Stimulated activated naive CD8-positive, alpha-beta T cell treated with anti-CD3 and anti-CD28 coated beads, Interleukin-15, Interleukin-2, amounts not matched to agents 100 U/mL and 50 U/mL, for 24 hours (primary cell): ENCODE results near the gene STOML2.
"Not testable (repeated sequence)": the region's sequence is repeated elsewhere in the genome, so short reads cannot be mapped to it uniquely, and the experiment has no call there.

Experiments used
- ATAC-seq: fragments of 150-1000 bp; cut with Tn5 transposase; one replicate; pipeline ENCODE4 v1.10.0; 2021
- DNase-seq: peaks from one replicate; pipeline ENCODE4 v3.0.0; 2021

STOML2 gene, protein sequence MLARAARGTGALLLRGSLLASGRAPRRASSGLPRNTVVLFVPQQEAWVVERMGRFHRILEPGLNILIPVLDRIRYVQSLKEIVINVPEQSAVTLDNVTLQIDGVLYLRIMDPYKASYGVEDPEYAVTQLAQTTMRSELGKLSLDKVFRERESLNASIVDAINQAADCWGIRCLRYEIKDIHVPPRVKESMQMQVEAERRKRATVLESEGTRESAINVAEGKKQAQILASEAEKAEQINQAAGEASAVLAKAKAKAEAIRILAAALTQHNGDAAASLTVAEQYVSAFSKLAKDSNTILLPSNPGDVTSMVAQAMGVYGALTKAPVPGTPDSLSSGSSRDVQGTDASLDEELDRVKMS

DNA sequence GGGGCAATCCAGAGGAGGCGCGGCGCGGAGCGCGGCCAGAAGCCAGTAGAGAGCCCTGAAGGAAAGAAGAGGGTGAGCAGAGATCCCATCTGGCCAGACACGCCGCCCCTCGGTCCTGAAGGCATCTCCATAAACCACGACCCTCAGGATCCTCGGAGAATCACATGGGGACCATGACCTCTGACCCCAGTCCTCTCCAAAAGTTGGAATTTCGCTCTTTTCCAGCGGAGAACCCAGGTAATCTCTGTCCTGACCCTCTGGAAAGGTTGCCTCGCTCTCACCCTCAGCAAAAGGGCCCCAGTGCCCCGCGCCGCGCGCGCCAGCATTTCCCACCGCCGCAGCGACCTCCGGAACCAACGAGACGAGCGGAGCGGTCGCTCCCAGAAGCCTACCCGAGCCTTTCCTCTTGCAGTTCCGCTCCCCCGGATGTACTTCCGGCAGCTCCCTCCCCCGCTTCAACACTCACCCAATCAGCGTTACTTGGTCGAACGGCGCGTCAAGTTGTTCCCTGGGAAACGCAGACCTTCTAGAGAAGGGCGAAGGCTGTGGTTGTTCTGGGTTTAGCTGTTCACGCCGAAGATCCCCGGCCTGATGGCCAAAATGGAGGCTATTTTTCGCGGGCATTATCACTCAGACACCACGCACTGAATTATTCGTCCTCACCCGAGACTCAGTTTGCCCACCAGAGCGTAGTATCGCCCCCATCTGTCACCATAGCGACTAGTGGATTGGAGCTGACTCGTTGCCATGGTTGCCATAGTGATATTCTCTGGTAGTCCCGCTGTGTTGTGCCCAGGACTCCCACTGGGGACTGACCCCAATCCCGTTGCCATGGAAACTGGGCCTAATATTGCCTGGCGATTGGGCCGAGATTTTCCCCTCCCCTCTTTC lies at the start of gene STOML2:
Gene STOML2 (minus strand): TSS at position 363 of the 891 bp plus-strand sequence. CDS start 37 bp downstream, at position 326.
- peak; percentile 89 for DNase-seq

DNA sequence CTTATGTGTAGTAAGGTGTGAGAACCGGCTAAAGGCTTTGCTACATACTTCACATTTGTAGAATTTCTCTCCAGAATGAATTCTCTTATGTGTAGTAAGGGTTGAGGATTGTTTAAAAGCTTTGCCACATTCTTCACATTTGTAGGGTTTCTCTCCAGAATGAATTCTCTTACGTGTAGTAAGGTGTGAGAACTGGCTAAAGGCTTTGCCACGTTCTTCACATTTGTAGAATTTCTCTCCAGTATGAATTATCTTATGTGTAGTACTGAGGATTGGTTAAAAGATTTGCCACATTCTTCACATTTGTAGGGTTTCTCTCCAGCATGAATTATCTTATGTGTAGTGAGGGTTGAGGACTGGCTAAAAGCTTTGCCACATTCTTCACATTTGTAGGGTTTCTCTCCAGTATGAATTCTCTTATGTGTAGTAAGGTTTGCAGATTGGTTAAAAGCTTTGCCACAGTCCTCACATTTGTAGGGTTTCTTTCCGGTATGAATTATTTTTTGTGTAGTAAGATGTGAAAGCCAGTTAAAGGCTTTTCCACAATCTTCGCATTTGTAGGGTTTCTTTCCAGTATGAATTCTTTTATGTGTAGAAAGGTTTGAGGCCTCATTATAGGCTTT lies 45.1 kb upstream of the STOML2 start:
- ATAC-seq, DNase-seq: not testable (repeated sequence)

More for the DNA sequence above, at the start of gene STOML2:
- peak; percentile 96 for ATAC-seq

DNA sequence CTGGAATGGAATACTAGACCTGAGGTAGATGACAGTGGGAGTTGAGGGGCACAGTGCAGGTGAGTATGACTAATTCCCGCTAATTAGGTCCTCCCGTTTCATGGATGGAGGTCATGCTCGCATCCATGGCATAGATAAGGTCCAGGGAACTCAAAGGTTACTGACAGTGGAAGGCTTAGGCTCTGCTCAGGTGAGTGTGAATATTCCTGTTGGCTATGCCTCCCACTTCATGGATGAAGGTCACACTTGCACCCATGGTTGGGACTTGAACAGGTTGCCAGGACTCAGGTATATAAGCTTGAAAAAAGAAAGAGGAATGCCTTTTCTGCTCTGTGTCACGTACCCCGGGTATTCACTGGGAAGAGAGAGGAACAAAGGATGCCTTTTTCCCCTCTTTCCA lies 39.1 kb upstream of the STOML2 start:
- ATAC-seq, result no peak
- DNase-seq, result no peak

DNA sequence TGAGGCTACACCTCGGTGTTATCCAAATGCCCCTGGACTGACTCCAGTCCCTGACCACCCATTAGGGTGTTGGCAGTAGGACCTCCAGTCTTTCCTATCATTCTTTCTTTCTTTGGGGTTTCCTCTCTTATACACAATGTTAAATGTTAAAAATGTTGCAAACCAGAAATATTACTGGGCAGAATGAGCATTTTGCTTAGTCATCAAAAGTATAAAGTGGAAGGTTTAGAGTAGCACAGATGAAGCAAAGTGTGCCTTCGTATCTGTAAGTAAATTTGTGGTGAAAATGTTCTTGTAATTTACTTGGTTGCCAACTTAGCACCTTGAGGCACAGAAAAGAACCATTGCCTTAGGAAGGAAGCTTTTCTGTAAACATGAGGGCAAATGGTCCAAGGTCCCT lies 37.2 kb upstream of the STOML2 start:
- ATAC-seq (no peak), DNase-seq (no peak)

DNA sequence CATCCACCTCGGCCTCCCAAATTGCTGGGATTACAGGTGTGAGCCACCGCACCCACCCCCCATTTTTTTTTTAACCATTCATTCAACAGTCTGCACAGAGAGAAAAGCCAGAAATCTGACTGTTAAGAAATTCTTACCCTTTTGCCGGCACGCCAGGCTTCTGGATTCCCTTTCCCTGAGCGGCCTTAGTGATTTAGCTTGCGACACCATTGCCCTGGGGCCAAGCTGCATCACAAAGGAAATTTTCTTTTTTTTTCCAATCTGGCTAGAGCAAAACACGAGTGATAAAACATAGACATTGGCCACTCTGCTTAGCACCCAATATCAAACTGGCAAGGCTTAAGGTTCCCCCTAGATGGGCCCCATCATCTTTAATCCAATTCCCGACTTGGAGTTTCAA lies 33.9 kb upstream of the STOML2 start:
- DNase-seq, result no peak
- no peak for ATAC-seq

DNA sequence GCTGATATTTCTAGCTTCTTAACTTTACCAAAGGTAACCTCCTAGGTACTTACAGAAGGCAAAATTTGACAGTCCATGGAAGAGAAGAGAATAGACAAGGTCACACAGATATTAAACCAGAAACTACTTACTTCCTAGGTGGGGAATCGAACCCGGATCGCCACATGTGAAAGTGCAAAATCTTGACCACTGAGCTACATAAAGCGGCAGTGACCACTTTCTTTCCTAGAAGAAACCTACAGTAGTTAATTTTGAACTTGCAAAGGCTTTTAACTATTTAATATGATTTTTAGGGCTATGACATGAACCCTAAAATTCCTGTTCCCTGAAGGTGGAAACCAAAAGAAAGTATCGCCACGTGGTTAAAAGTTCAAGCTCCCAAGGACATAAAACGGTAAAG lies 33.1 kb upstream of the STOML2 start:
- no peak for ATAC-seq
- no peak for DNase-seq

DNA sequence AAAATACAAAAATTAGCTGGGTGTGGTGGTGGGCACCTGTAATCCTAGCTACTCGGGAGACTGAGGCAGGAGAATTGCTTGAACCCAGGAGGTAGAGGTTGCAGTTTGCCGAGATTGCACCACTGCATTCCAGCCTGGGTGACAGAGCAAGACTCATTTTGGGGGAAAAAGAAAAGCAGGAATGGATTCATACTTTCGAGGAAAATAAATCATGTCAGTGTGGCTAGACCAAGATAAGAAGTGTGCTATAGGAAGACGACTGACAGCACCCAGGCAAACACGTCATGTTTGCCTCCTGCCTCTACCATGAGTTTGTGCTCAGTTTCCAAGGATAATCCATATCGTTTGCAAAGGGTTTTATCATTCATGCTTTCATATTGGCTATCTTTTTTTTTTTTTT lies 32.0 kb upstream of the STOML2 start:
- ATAC-seq (no peak), DNase-seq (no peak)

DNA sequence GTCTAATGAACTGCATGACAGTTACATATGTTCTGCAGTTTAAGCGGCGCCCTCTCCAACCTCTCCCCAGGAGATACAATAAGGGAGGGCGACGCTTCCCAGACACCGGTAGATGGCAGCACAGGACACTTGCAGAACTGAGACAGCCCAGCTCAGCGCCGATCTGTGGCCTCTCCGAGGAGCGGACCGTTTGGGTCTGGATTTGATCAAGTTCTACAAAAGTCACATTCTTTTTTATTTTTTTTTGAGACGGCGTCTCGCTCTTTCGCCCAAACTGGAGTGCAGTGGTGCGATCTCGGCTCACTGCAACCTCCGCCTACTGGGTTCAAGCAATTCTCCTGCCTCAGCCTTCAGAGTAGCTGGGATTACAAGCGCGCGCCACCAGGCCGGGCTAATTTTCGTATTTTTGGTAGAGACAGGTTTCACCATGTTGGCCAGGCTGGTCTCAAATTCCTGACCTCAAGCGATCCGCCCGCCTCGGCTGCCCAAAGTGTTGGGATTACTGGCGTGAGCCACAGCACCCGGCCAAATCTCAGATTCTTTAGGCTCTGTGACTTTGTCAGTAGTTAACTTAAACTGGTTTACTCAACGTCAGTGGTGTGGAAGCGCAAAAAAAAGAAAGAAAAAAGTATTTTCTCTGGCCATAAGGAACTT lies 14.1 kb upstream of the STOML2 start:
- DNase-seq (peak; percentile 89), ATAC-seq (peak; percentile 64)

DNA sequence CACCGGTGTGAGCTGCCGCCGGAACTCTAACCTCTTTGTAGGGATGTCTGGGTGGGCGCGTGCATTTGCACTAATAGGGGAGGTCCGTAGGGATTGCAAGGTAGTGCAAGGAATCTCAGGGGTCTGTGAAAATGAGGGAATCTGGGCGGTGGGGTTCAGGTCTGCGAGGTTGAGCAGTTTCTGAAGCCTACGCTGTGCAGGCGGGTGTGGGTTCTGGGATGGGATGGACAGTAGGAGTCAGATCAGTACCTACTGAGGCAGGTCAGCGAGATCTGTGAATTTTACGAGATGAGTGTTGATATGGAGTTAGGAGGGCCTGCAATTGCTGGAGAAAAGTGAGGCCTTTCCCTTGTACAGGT lies 13.6 kb upstream of the STOML2 start:
- DNase-seq (no peak), ATAC-seq (no peak)

DNA sequence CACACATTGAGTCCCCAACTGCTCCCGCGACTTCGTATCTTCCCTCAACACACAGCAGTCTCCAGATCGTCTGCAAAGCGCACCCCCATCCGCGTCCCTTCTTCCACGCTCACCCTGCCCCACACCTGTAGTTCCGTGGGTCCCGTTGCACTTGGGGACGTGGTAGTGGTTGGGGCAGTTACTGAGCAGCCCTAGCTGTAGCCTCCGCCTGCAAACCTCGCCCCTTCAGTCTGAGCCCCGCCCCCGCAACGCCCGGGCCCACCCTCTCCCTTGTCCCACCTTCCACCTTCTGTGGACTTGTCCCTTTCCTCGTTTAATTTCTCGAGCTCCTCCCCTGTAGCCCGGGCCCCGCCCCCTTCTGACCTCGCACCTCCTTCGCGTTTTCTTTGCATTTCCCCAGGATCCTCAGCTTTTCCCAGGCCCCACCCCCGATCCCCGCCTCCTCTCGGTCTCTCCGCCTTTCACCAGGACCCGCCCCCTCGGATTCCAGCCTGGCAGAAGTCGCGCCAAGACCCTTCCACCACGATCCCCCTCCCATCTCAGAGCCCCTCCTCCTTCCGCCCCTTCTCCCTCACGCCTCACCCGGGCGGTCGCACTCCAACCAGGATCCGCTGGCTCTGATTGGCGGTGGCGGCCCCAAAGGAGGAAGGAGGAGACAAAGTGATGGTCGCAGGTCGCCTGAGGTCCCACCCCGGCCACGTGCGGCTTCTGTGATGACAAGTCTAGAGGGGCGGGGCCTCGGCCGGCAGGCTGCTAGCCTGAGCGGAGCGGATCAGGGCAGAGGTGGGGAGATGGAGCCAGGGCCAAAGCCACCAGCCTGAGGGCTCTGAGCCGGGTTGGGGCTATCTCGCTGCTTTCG lies 13.0 kb upstream of the STOML2 start, which contains the start of gene ATOSB:
Gene ATOSB (minus strand): TSS at position 183 of the 859 bp plus-strand sequence. CDS start 7,588 bp downstream, outside the sequence.
- peak; percentile 95 for DNase-seq

DNA sequence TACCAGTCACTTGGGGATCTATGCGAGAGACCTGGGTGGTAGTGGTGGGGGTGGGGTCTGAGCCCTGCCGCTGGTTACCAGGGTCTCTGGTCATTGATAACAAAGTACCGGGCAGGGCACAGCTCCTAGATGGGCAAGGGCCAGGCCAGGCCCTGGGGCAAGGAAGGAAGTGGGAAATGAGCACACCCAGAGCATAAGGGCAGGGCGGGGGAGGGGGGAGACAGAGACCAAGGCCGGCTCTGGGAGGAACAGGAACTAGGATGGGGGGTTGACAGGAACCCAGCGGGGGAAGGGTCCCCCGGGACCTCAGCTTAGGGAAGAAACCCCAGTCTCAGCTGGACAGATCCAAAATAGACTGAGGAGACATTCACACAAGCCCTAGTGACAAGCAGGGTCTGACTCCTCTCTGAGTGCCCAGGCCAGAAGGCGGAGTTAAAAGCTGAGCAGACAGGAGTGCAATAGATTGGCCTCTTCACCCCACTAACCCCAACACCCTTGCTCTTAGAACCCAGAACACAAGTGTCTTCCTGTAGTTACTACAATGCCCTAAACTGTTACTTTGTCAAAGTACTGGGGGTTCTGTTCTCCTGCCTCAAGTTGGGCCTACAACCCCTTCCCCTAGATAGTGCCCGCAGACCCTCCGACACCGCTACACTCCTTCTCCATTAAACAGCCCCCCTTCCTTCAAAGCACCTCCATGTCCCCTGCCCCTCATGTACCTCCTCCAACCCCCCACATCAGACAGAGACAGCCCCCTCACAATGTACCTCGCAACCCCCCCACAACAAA lies 12.1 kb upstream of the STOML2 start:
- DNase-seq (peak; percentile 51), ATAC-seq (no peak)

More for the DNA sequence above, 13.0 kb upstream of the STOML2 start, which contains the start of gene ATOSB:
- ATAC-seq, result peak; percentile 66

DNA sequence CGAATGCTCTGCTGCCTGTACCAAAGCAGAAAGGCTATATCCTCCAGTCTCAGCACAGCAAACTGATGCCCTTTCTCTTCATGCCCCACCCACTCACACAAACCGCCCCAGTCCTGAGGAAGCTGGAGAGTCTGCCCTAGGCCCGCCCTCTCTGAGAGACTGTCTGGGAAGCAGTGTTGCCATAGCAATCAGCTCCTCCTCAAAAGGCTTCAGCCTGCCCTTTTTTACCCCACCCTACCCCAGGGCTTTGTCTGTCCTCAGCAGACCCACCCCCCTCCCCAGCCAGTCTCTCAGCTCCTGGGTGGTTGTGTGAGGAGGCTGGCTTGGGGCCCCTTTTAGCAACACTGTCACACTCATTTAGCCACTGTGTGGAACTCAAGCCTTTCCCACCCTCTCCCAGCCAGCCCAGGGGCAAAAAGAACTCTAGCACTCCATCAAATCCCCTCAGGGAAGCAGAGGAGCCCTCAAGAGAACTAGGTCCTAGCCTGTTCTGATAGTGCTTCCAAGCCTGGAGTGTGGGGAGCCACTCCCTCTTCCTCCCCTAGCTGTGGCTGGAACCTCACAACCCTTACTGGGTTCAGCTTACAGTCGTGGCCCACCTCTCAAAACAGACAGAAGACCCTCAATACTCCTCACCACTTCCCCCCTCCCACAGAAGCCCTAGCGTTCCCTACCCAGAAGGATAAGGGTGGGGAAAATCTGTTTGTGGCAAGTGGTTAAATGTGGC lies 11.3 kb upstream of the STOML2 start:
- DNase-seq (peak; percentile 81), ATAC-seq (peak; percentile 45)

DNA sequence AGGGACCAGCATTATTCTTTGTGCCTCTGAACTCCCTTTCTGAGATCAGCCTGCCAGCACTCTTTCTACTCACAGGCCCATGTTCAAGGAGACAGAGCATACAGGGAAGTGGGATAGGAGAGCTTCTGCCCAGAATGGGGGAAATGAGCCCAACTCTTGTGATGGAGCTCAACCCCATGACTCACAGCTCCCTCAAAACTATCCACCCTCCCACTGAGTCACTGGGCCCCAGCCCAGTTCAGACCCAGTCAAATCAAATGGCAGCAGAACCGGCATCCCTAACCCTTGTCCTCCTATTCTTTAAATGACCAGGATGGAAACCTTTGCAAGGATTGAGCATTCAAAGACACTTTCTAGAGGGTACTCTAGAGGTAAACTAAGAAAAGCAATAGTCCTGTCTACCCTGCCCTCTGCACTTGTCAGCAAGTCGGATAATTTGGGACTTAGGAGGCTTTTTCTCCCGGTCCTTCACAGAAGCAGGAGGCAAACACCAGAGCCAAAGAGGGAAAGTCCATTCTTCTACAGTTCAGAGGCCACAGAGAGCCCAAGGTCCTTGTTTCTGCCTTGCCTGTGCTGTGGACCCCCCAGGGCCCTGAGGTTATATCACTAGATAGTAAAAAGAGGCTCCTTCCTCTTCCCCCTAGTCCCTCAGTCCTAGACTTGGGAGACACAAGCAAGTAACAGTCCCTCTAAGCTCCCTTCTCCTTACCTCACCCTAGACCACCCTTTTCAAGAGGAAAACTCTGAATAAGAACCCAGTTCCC lies 9.5 kb upstream of the STOML2 start:
- DNase-seq (peak; percentile 34), ATAC-seq (no peak)

DNA sequence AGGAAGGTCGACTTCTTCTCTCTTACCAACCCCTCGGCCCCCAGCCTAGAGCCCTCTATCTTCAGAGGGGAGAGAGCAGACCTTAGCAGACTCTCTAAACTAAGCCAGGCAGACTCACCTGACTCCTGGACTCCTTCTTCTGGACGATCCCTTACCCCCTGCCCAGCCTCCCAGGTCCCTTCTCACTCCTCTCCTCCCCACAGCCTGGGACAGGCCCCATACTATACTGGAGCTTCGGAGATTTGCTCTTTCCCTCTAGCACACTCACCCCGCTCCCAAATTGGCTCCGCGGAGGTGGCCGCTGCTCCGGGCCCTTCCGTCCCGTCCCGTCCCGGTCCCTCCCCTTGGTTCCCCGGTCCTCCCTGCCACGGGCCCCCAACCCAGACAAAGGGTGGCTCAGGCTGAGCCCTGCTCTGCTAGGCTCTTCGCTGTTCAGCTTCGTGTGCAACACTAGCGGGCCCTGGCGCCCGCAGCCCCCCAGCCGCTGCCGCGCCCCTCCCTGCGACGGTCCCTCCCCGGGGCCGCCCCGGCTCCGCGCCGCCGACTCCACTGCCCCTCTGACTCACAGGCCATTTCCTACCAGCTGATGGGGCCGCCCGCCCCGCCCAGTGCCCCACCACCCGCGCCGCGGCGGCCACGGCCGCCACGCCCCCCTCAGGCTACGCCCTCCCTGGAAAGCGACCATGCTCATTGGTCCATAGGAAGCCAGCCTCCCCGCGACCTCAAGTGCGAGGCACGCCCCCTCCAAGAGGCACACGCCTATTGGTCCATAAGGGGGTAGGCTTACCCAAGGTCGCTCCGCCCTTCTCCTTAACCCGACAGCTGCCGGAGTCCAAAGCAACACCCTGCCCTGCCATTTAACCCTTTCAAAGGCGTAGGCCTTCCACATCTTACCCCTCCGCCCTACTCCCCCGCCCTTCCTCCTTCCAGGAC lies 8.3 kb upstream of the STOML2 start:
- peak; percentile 83 for ATAC-seq

DNA sequence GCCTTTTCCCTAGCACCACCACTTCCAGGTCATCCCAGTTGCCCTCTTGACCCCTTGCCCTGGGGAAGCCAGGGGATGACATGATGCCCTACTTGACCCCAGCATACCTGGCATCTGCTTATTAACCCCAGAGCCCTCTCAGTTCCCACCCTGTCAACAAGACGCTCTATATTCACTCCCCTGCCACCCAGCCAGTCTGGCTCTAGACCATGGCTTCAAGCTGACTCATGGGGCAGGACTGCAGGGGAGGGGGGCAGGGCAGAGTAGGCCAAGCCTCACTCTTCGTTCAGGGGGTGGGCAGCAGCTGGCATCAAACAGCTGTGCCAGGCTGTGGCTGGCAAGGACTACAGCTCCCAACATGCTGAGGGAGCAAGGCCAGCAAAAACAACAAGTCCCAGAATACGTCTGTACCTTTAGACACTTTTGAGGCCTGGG lies 7.4 kb upstream of the STOML2 start:
- ATAC-seq (no peak), DNase-seq (no peak)

More for the DNA sequence above, 8.3 kb upstream of the STOML2 start:
- peak; percentile 96 for DNase-seq

DNA sequence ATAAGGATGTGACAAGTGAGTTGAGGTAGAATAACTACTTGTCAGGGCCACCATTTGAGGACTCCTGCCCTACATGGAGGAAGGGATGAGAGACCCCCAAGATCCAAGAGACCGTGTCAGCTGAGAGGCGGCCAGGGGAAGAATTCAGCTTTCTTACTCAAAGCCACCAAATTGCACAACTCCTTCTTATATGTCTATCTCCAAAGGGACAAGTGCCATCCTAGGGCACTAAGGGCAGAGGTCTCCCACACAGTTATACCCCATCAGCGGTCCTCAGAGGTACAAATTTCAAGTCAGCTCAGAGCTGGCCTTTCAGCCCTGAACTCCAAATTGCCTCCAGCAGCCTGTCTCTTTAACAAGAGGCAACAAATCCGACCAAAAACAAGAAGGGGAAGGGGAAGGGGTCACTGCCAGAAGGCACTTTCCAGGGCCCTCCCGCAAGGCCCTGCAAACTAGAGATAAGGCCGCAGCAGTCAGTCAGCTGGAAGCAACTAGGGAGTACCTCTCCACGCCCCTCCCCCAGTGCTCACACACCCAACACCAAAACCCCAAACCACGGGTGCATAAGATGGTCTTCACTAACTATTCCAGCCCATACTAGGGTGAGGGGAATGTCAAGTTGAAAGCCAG lies 6.1 kb upstream of the STOML2 start:
- ATAC-seq, result no peak
- no peak for DNase-seq

DNA sequence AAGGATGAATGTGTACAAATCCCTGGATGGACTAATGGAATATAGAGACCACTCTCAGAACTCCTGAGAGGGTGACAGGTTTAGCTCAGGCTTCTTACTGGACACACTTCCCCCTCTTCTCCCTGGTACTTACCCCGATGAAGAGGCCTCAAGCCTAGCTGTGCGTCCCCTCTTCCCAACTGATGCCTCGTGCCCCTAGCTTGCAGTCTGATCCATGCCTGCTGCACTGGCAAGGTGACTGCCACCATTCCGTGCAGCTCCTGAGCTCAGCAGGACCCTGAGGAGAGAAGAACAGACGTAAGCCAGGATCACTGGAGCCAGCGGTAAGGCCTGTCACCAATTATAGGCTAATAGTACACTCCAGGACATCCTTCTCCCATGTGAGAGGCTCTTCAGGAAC lies 5.5 kb upstream of the STOML2 start:
- DNase-seq (no peak), ATAC-seq (no peak)
